ENCODE results near the gene MRPL12.

The MRPL12 gene

GRCh38 chr17:81688616-81689015 is 14.6 kb upstream of the MRPL12 start:
- H3K4me3 ChIP-seq (ENCODE audit: insufficient read depth in 1 of 2, low read depth in 1 of 2, low read length in 2 of 2) = no peak overlapping the region
- H3K9me3 ChIP-seq (ENCODE audit: control insufficient read depth, low read length) = no peaks in the 10 kb centered on the region
- no peak overlapping the region for H4K8ac ChIP-seq (ENCODE audit: low read length)
- peaks cover 22% of the 10 kb centered on the region for H3K79me1 ChIP-seq (replicated peaks; ENCODE audit: low read length, poor library complexity, severe bottlenecking)
- no peak overlapping the region for H2BK15ac ChIP-seq (ENCODE audit: low read depth, poor library complexity, severe bottlenecking)
- H3K14ac ChIP-seq (ENCODE audit: low read length in 2 of 2) = no peak overlapping the region
- no peak overlapping the region for H3K4me2 ChIP-seq (ENCODE audit: low read length, poor library complexity, severe bottlenecking)
- H3K9ac ChIP-seq (ENCODE audit: low read length) = no peak overlapping the region
- H3K36me3 ChIP-seq (ENCODE audit: control insufficient read depth in 1 of 2, insufficient read depth in 2 of 2, low read depth in 1 of 2, low read length in 2 of 2) = peaks cover 78 to 80% of the 10 kb centered on the region in 2 experiments
- H3K23ac ChIP-seq (ENCODE audit: low read length in 2 of 2) = no peak overlapping the region
- no peak overlapping the region for H2BK12ac ChIP-seq (ENCODE audit: low read length in 2 of 2)
- H3K4ac ChIP-seq (ENCODE audit: low read depth in 1 of 2, low read length in 2 of 2) = no peak overlapping the region
- no peaks in the 10 kb centered on the region for H3K27me3 ChIP-seq (ENCODE audit: control insufficient read depth in 1 of 2, insufficient read depth in 1 of 2, low read length in 2 of 2)
- peaks cover 22% of the 10 kb centered on the region for H3K4me1 ChIP-seq (ENCODE audit: control insufficient read depth, insufficient read depth, low read depth, low read length)
- peak overlapping the region; percentile 8 for H4K91ac ChIP-seq (ENCODE audit: low read length)
- DNase-seq = no peak
- H2AFZ ChIP-seq (ENCODE audit: low read depth, low read length) = no peak overlapping the region
- no peak overlapping the region for H2BK5ac ChIP-seq (ENCODE audit: low read depth, low read length, poor library complexity, severe bottlenecking)
- WGBS = 95% methylated on average over 14 of the region's 14 CpGs
- H2AK5ac ChIP-seq (ENCODE audit: low read length, severe bottlenecking) = no peak overlapping the region
- no peak overlapping the region for H2BK120ac ChIP-seq (ENCODE audit: low read depth, low read length)
- no peak overlapping the region for H3K27ac ChIP-seq (ENCODE audit: low read length, poor library complexity, severe bottlenecking)
- H3K18ac ChIP-seq (ENCODE audit: low read depth in 1 of 2, low read length in 2 of 2) = no peak overlapping the region

GRCh38 chr17:81690066-81690465 is 13.1 kb upstream of the MRPL12 start:
- no peak overlapping the region for H4K91ac ChIP-seq (ENCODE audit: low read length)
- no peak overlapping the region for H3K18ac ChIP-seq (ENCODE audit: low read depth in 1 of 2, low read length in 2 of 2)
- no peaks in the 10 kb centered on the region for H3K9me3 ChIP-seq (ENCODE audit: control insufficient read depth, low read length)
- H2AK5ac ChIP-seq (ENCODE audit: low read length, severe bottlenecking) = no peak overlapping the region
- no peak overlapping the region for H2AFZ ChIP-seq (ENCODE audit: low read depth, low read length)
- no peak overlapping the region for H2BK5ac ChIP-seq (ENCODE audit: low read depth, low read length, poor library complexity, severe bottlenecking)
- H3K4me1 ChIP-seq (ENCODE audit: control insufficient read depth, insufficient read depth, low read depth, low read length) = peaks cover 18% of the 10 kb centered on the region
- H3K4ac ChIP-seq (ENCODE audit: low read depth in 1 of 2, low read length in 2 of 2) = no peak overlapping the region
- peaks cover 32% of the 10 kb centered on the region for H3K79me1 ChIP-seq (replicated peaks; ENCODE audit: low read length, poor library complexity, severe bottlenecking)
- H3K27ac ChIP-seq (ENCODE audit: low read length, poor library complexity, severe bottlenecking) = no peak overlapping the region
- DNase-seq = no peak
- H4K8ac ChIP-seq (ENCODE audit: low read length) = no peak overlapping the region
- no peak overlapping the region for H3K14ac ChIP-seq (ENCODE audit: low read length in 2 of 2)
- no peak overlapping the region for H3K23ac ChIP-seq (ENCODE audit: low read length in 2 of 2)
- no peak overlapping the region for H2BK15ac ChIP-seq (ENCODE audit: low read depth, poor library complexity, severe bottlenecking)
- no peak overlapping the region for H3K4me3 ChIP-seq (ENCODE audit: insufficient read depth in 1 of 2, low read depth in 1 of 2, low read length in 2 of 2)
- H3K27me3 ChIP-seq (ENCODE audit: control insufficient read depth in 1 of 2, insufficient read depth in 1 of 2, low read length in 2 of 2) = no peaks in the 10 kb centered on the region
- 96% methylated on average over 18 of the region's 18 CpGs for WGBS
- no peak overlapping the region for H3K4me2 ChIP-seq (ENCODE audit: low read length, poor library complexity, severe bottlenecking)
- H2BK120ac ChIP-seq (ENCODE audit: low read depth, low read length) = no peak overlapping the region
- no peak overlapping the region for H2BK12ac ChIP-seq (ENCODE audit: low read length in 2 of 2)
- no peak overlapping the region for H3K9ac ChIP-seq (ENCODE audit: low read length)
- peaks cover 92 to 95% of the 10 kb centered on the region in 2 experiments for H3K36me3 ChIP-seq (ENCODE audit: control insufficient read depth in 1 of 2, insufficient read depth in 2 of 2, low read depth in 1 of 2, low read length in 2 of 2)

- Histone ChIP-seq H3K9me3 (ENCODE audit: control insufficient read depth, low read length) (no peaks in the 10 kb centered on the region), H2BK12ac (ENCODE audit: low read length in 2 of 2) (no peak overlapping the region), H3K4me2 (ENCODE audit: low read length, poor library complexity, severe bottlenecking) (no peak overlapping the region), H2BK5ac (ENCODE audit: low read depth, low read length, poor library complexity, severe bottlenecking) (no peak overlapping the region), H2AK5ac (ENCODE audit: low read length, severe bottlenecking) (no peak overlapping the region), H2AFZ (ENCODE audit: low read depth, low read length) (no peak overlapping the region), H2BK120ac (ENCODE audit: low read depth, low read length) (no peak overlapping the region), H3K14ac (ENCODE audit: low read length in 2 of 2) (no peak overlapping the region), H3K4ac (ENCODE audit: low read depth in 1 of 2, low read length in 2 of 2) (no peak overlapping the region), H3K27ac (ENCODE audit: low read length, poor library complexity, severe bottlenecking) (no peak overlapping the region), H4K8ac (ENCODE audit: low read length) (no peak overlapping the region), H3K18ac (ENCODE audit: low read depth in 1 of 2, low read length in 2 of 2) (no peak overlapping the region), H3K27me3 (ENCODE audit: control insufficient read depth in 1 of 2, insufficient read depth in 1 of 2, low read length in 2 of 2) (no peaks in the 10 kb centered on the region), H3K4me3 (ENCODE audit: insufficient read depth in 1 of 2, low read depth in 1 of 2, low read length in 2 of 2) (no peak overlapping the region), H4K91ac (ENCODE audit: low read length) (no peak overlapping the region), H2BK15ac (ENCODE audit: low read depth, poor library complexity, severe bottlenecking) (no peak overlapping the region), H3K4me1 (ENCODE audit: control insufficient read depth, insufficient read depth, low read depth, low read length) (peaks cover 13% of the 10 kb centered on the region), H3K79me1 (replicated peaks; ENCODE audit: low read length, poor library complexity, severe bottlenecking) (peaks cover 32% of the 10 kb centered on the region), H3K23ac (ENCODE audit: low read length in 2 of 2) (no peak overlapping the region), H3K9ac (ENCODE audit: low read length) (no peak overlapping the region), H3K36me3 (ENCODE audit: control insufficient read depth in 1 of 2, insufficient read depth in 2 of 2, low read depth in 1 of 2, low read length in 2 of 2) (peaks cover 96 to 97% of the 10 kb centered on the region in 2 experiments)
- DNase-seq = no peak
- 98% methylated on average over 17 of the region's 17 CpGs for WGBS
Observed at GRCh38 chr17:81690549-81690948, 12.6 kb upstream of the MRPL12 start.

GRCh38 chr17:81691196-81691595 is 12.0 kb upstream of the MRPL12 start:
- Histone ChIP-seq H2BK15ac (ENCODE audit: low read depth, poor library complexity, severe bottlenecking) (no peak overlapping the region), H3K4me1 (ENCODE audit: control insufficient read depth, insufficient read depth, low read depth, low read length) (peaks cover 10% of the 10 kb centered on the region), H3K9ac (ENCODE audit: low read length) (no peak overlapping the region), H3K14ac (ENCODE audit: low read length in 2 of 2) (no peak overlapping the region), H2BK120ac (ENCODE audit: low read depth, low read length) (no peak overlapping the region), H3K27me3 (ENCODE audit: control insufficient read depth in 1 of 2, insufficient read depth in 1 of 2, low read length in 2 of 2) (no peaks in the 10 kb centered on the region), H3K4me3 (ENCODE audit: insufficient read depth in 1 of 2, low read depth in 1 of 2, low read length in 2 of 2) (no peak overlapping the region), H2AK5ac (ENCODE audit: low read length, severe bottlenecking) (no peak overlapping the region), H3K23ac (ENCODE audit: low read length in 2 of 2) (no peak overlapping the region), H3K4ac (ENCODE audit: low read depth in 1 of 2, low read length in 2 of 2) (peak overlapping the region in 1 of 2 experiments; percentile 5), H4K91ac (ENCODE audit: low read length) (no peak overlapping the region), H2BK5ac (ENCODE audit: low read depth, low read length, poor library complexity, severe bottlenecking) (no peak overlapping the region), H3K79me1 (replicated peaks; ENCODE audit: low read length, poor library complexity, severe bottlenecking) (peaks cover 34% of the 10 kb centered on the region), H4K8ac (ENCODE audit: low read length) (no peak overlapping the region), H3K18ac (ENCODE audit: low read depth in 1 of 2, low read length in 2 of 2) (no peak overlapping the region), H2BK12ac (ENCODE audit: low read length in 2 of 2) (no peak overlapping the region), H3K27ac (ENCODE audit: low read length, poor library complexity, severe bottlenecking) (no peak overlapping the region), H3K36me3 (ENCODE audit: control insufficient read depth in 1 of 2, insufficient read depth in 2 of 2, low read depth in 1 of 2, low read length in 2 of 2) (peaks cover 96 to 99% of the 10 kb centered on the region in 2 experiments), H3K9me3 (ENCODE audit: control insufficient read depth, low read length) (no peaks in the 10 kb centered on the region), H2AFZ (ENCODE audit: low read depth, low read length) (no peak overlapping the region), H3K4me2 (ENCODE audit: low read length, poor library complexity, severe bottlenecking) (no peak overlapping the region)
- no peak for DNase-seq
- WGBS = 99% methylated on average over 18 of the region's 18 CpGs
